Ovary (tissue), 9 donors: ENCODE data around the gene ABHD4. TPM values are rescaled to one million over a fixed set of nuclear protein-coding genes. Genes with fewer than 3 reads are reported as not detected.

Source experiments
- DNase-seq, 5 donors: peaks; one replicate each; pipeline ENCODE4 v3.0.0-alpha.2; 2019 to 2020
- H3K27ac ChIP-seq, 2 donors: fragments of 200-600 bp; one replicate each; pipeline versions ENCODE4 v1.5.1 to v1.8.0; 2019 to 2022
- H3K27me3 ChIP-seq: fragments of 200-600 bp; one replicate; pipeline ENCODE4 v1.8.0; 2022
- H3K36me3 ChIP-seq: fragments of 200-600 bp; sonication (generic); one replicate; pipeline ENCODE4 v1.5.1; 2019
- H3K4me1 ChIP-seq: one replicate; pipeline ENCODE4 v1.8.1; 2013; ENCODE audit warnings: mild to moderate bottlenecking, moderate library complexity; ENCODE audit not compliant: insufficient read depth
- H3K4me3 ChIP-seq: fragments of 200-600 bp; sonication (generic); one replicate; pipeline ENCODE4 v1.5.1; 2017
- H3K9me3 ChIP-seq, 2 donors: fragments of 200-600 bp in 1 of 2; sonication (generic) in 1 of 2; one replicate each; pipeline versions ENCODE4 v1.5.1 to v1.8.1; 2013 to 2019; ENCODE audit warnings: mild to moderate bottlenecking in 1 of 2, moderate library complexity in 1 of 2
- EP300 ChIP-seq: sonication (generic); formaldehyde crosslinking; IDR thresholded peaks from one replicate; pipeline ENCODE4 v1.6.1; 2017; ENCODE audit warnings: antibody characterized with exemption
- POLR2A ChIP-seq: fragments of 450-650 bp; IDR thresholded peaks from one replicate; pipeline ENCODE4 v1.6.1; 2017; ENCODE audit warnings: antibody characterized with exemption, mild to moderate bottlenecking, moderate library complexity
- WGBS, 3 donors: extraction: QIAGEN DNeasy Blood & Tissue Kit in 1 of 3; methylation state at CpG; one replicate each; pipeline versions ENCODE4 v1.1.5 to v1.1.7; 2013 to 2017; 5-methylcytosine and 5-hydroxymethylcytosine counted together
- intact Hi-C, 4 donors: fragments of 100-400 bp; cut with DNase I; formaldehyde crosslinking; loops; one replicate each; pipeline versions ENCODE4 v1.11.0 to v1.15.1; 2022 to 2023
- polyA plus RNA-seq, 2 donors: library from polyadenylated mRNA; stranded (reverse); fragments of 200-250 nt in 1 of 2; fragments of 350-450 nt in 1 of 2; fragmentation: Illumina TruSeq in 1 of 2; extraction: RNeasy Lipid Tissue Mini Kit (QIAGEN cat#74804) in 1 of 2; gene quantifications; one replicate each; pipeline ENCODE4 v1.2.3, GENCODE V29; 2013 to 2014
- total RNA-seq, 7 donors: library from RNA; depleted of rRNA in 2 of 7; stranded (reverse); fragments of >200 nt in 2 of 7; fragmentation: NEBNext Ultra II Directional in 3 of 7; extraction: Animal tissue kit (Norgen Biotek cat#: 25700) in 3 of 7; gene quantifications; one replicate each; pipeline versions ENCODE4 v1.1.0 to v1.2.4, GENCODE V29; 2016 to 2023
- TF ChIP-seq, protein P1 (sequence below), 3 donors: fragments of 450-650 bp in 2 of 3; fragments of 200-600 bp in 1 of 3; IDR thresholded peaks; one replicate each; pipeline versions ENCODE4 v1.5.1 to v1.8.0; 2016 to 2022; ENCODE audit warnings: antibody characterized with exemption in 3 of 3, mild to moderate bottlenecking in 1 of 3
- donor health status: DM: no; HTN: no; CAD: no; lungs with moderate emphysema.
- donor health status: DM: no; HTN: no; CAD: no.
- donor health status: Bipolar disorder and iron deficiency.
- donor health status: DM: yes; HTN: yes; CAD: no.
- donor health status: DM: no; HTN: no; CAD: no.
- donor health status: DM: yes; HTN: yes; CAD: no.

ABHD4 gene
- total and polyA plus RNA-seq, 9 donors: 5.6 to 64.0 (median 18.8) TPM

- intact Hi-C loops: no loop called here
- no peak for DNase-seq
- H3K4me1 ChIP-seq: no peaks in the 10 kb centered on the region
- H3K27me3 ChIP-seq: no peaks in the 10 kb centered on the region
- H3K9me3 ChIP-seq: no peaks in the 10 kb centered on the region
- TF ChIP-seq EP300 (no peak), POLR2A (no peak)
- TF ChIP-seq, protein P1, sequence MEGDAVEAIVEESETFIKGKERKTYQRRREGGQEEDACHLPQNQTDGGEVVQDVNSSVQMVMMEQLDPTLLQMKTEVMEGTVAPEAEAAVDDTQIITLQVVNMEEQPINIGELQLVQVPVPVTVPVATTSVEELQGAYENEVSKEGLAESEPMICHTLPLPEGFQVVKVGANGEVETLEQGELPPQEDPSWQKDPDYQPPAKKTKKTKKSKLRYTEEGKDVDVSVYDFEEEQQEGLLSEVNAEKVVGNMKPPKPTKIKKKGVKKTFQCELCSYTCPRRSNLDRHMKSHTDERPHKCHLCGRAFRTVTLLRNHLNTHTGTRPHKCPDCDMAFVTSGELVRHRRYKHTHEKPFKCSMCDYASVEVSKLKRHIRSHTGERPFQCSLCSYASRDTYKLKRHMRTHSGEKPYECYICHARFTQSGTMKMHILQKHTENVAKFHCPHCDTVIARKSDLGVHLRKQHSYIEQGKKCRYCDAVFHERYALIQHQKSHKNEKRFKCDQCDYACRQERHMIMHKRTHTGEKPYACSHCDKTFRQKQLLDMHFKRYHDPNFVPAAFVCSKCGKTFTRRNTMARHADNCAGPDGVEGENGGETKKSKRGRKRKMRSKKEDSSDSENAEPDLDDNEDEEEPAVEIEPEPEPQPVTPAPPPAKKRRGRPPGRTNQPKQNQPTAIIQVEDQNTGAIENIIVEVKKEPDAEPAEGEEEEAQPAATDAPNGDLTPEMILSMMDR (IDR thresholded peaks at IDR 0.05): no peak
- no peaks in the 10 kb centered on the region for H3K36me3 ChIP-seq
- no peak overlapping the region for H3K4me3 ChIP-seq
- 92 to 94% (median 92%) methylated on average over 4 of the region's 4 CpGs for WGBS, 3 donors
- no peak overlapping the region for H3K27ac ChIP-seq
Observed at GRCh38 chr14:22646570-22647254, 48.6 kb downstream of the ABHD4 start.

GRCh38 chr14:22648506-22648905, 50.4 kb downstream of the ABHD4 start:
- DNase-seq: no peak
- intact Hi-C loops: no loop called here
- no peaks in the 10 kb centered on the region for H3K9me3 ChIP-seq
- H3K27ac ChIP-seq: no peak overlapping the region
- H3K27me3 ChIP-seq: no peaks in the 10 kb centered on the region
- 65 to 75% (median 66%) methylated on average over 2 of the region's 2 CpGs for WGBS, 3 donors
- TF ChIP-seq POLR2A: no peak
- TF ChIP-seq EP300: no peak
- H3K4me3 ChIP-seq: no peak overlapping the region
- no peaks in the 10 kb centered on the region for H3K36me3 ChIP-seq
- H3K4me1 ChIP-seq: no peaks in the 10 kb centered on the region

DNA sequence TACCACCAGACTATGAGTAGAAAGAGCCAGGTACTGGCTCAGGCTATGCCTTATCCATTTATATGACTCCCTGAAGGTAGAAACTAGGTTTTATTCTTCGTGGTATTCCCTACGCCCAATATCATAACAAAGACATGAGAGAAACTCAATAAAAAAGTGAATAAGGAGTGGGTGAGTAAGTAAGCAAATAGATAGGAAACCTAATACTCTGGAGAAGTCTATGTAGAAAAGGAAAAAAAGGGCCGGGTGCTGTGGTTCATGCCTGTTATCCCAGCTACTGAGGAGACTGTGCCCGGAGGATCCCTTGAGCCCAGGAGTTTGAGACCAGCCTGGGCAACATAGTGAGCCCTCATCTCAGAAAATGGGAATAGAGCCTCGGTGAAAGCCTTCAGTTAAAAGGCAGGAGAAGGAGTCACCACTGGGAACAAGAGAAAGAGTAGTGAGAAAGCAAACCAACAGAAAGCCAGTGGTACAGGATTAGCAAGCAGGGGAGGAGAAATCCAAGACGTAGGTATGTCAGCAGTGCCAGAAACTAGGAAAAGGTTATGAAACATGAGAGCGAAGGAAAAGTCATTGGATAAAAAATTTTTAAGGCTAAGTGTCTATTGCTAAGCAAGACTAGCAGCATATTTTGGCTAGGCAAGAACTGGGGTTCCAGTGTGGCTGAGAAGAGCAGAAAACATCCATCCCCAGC, 52.1 kb downstream of the ABHD4 start:
- intact Hi-C loops: loop anchor here in 1 of 4 donors (10.0 kb wide), 1 partner anchor 95 kb away; no protein-coding TSS in a partner anchor
- H3K27me3 ChIP-seq: no peaks in the 10 kb centered on the region
- DNase-seq: no peak
- H3K36me3 ChIP-seq: no peaks in the 10 kb centered on the region
- no peaks in the 10 kb centered on the region for H3K9me3 ChIP-seq
- no peak for TF ChIP-seq EP300
- no peak for TF ChIP-seq POLR2A
- TF ChIP-seq, protein P1 (IDR thresholded peaks at IDR 0.05): no peak
- H3K4me1 ChIP-seq: no peaks in the 10 kb centered on the region
- no peak overlapping the region for H3K27ac ChIP-seq
- 69 to 75% (median 70%) methylated on average over 7 of the region's 7 CpGs for WGBS, 3 donors
- H3K4me3 ChIP-seq: no peak overlapping the region

DNA sequence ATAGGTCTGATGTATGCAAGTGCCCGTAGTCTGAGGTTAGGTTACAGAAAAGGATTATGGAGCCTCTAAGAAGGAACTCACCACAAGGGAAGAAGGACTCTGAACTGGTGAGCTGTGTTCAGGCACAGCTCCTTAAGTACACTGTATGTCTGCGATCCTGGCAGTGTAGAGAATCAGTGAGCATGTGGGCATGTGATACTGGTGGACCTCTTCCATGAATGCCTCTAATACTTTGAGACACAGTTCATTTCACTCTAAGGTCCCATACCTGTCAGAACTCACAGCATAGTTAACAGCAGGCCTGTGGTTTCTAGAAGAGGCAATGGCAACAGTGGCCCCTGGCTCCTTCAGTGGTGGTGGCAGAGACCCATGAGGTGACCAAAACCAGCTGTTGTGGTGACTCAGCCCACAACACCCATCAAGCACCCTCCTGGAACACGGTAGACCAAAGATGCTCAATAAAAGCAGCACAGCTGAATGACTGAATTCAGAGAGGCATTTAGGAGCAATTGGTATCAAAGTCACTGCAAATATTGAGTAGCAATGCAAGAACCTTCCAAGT, 52.9 kb downstream of the ABHD4 start:
- H3K27me3 ChIP-seq: no peaks in the 10 kb centered on the region
- no peak for TF ChIP-seq POLR2A
- no peaks in the 10 kb centered on the region for H3K9me3 ChIP-seq
- no peak overlapping the region for H3K27ac ChIP-seq
- 64 to 65% (median 64%) methylated on average over 3 of the region's 3 CpGs for WGBS, 3 donors
- no peak for DNase-seq
- H3K36me3 ChIP-seq: no peaks in the 10 kb centered on the region
- H3K4me3 ChIP-seq: no peak overlapping the region
- H3K4me1 ChIP-seq: no peaks in the 10 kb centered on the region
- intact Hi-C loops: loop anchor here in 1 of 4 donors (10.0 kb wide), 1 partner anchor 96 kb away; no protein-coding TSS in a partner anchor

DNA sequence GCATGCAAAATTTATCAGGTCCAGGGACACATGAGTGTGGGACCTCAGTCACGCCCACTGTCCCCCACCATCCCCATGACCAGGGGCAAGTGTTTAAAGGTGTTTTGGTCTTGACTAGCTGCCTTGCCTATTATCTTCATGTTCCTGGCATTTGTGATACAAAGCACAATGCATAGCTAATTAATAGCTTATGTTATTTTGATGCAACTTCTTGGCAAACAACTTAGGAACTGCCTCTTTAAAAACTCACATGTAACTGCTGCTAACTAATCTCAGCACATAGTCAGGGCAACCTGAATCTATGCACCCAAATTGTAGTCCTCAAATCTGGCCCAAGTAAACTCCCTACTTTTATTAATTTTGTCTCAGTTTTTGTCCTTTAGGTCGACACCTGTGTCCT, 53.5 kb downstream of the ABHD4 start:
- 80 to 88% (median 87%) methylated on average over 2 of the region's 2 CpGs for WGBS, 3 donors
- Histone ChIP-seq H3K4me1 (no peaks in the 10 kb centered on the region), H3K27me3 (no peaks in the 10 kb centered on the region), H3K27ac (no peak overlapping the region), H3K9me3 (no peaks in the 10 kb centered on the region), H3K36me3 (no peaks in the 10 kb centered on the region), H3K4me3 (no peak overlapping the region)
- TF ChIP-seq, protein P1 (IDR thresholded peaks at IDR 0.05): no peak
- TF ChIP-seq POLR2A (no peak), EP300 (no peak)
- intact Hi-C loops: loop anchor here in 1 of 4 donors (10.0 kb wide), 1 partner anchor 97 kb away; no protein-coding TSS in a partner anchor
- no peak for DNase-seq
